ENCODE measurements around the gene NDUFC2. TPM values are rescaled to one million over a fixed set of nuclear protein-coding genes. Genes with fewer than 3 reads are reported as not detected.

Gene NDUFC2
- total and polyA plus RNA-seq, 2 experiments from 2014 or later = 122 to 711 TPM

DNA sequence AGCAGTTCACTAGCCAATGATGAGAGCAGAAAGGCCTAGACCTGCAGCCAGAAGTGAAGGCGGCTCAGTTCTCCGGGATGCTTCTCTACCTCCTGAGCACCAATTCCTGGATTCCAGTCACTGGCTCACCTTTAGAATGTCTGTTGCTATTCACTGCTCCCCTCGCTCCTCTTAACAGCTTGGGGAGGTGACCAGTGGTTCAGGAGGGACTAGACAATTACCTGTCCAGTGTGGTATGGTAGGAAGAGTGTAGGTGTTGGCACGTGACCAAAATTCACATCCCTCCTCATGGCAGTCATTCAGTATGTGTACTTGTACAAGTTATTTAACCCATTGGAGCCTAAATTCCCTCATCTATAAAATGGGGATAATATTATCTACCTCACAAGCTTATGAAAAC is 12.0 kb downstream of the NDUFC2 start:
- no peak overlapping the region for H2AFZ ChIP-seq
- H3K9me2 ChIP-seq (ENCODE audit: insufficient read depth) = no peaks in the 10 kb centered on the region
- no peaks in the 10 kb centered on the region for H3K4me1 Mint-ChIP-seq
- no peaks in the 10 kb centered on the region for H3K9me3 Mint-ChIP-seq
- no peak overlapping the region for H3K27ac ChIP-seq (ENCODE audit: low read depth)
- no peaks in the 10 kb centered on the region for H3K4me1 ChIP-seq (ENCODE audit: insufficient read depth)
- ATAC-seq (no peak), DNase-seq (ENCODE audit: low spot score) (no peak)
- H3K36me3 ChIP-seq (ENCODE audit: insufficient read depth) = peaks cover 7% of the 10 kb centered on the region; the same call in 1 of the 2 replicates
- no peak overlapping the region for H3K27ac Mint-ChIP-seq
- H3K27me3 ChIP-seq (ENCODE audit: insufficient read depth) = no peaks in the 10 kb centered on the region
- H3K4me3 Mint-ChIP-seq = no peak overlapping the region
- no peak overlapping the region for H3K4me2 ChIP-seq
- H3K36me3 Mint-ChIP-seq (ENCODE audit: low read depth) = peaks cover 37% of the 10 kb centered on the region
- TF ChIP-seq CREB1 (CRISPR knock-in tag; IDR thresholded peaks at IDR 0.05; ENCODE audit: low read depth) = no peak
- TF ChIP-seq, protein P1, sequence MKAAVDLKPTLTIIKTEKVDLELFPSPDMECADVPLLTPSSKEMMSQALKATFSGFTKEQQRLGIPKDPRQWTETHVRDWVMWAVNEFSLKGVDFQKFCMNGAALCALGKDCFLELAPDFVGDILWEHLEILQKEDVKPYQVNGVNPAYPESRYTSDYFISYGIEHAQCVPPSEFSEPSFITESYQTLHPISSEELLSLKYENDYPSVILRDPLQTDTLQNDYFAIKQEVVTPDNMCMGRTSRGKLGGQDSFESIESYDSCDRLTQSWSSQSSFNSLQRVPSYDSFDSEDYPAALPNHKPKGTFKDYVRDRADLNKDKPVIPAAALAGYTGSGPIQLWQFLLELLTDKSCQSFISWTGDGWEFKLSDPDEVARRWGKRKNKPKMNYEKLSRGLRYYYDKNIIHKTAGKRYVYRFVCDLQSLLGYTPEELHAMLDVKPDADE (IDR thresholded peaks at IDR 0.05) = no peak
- TF ChIP-seq EZH2phosphoT487 (IDR thresholded peaks at IDR 0.05; ENCODE audit: unreplicated experiment) = no peak
- TF ChIP-seq, protein P2, sequence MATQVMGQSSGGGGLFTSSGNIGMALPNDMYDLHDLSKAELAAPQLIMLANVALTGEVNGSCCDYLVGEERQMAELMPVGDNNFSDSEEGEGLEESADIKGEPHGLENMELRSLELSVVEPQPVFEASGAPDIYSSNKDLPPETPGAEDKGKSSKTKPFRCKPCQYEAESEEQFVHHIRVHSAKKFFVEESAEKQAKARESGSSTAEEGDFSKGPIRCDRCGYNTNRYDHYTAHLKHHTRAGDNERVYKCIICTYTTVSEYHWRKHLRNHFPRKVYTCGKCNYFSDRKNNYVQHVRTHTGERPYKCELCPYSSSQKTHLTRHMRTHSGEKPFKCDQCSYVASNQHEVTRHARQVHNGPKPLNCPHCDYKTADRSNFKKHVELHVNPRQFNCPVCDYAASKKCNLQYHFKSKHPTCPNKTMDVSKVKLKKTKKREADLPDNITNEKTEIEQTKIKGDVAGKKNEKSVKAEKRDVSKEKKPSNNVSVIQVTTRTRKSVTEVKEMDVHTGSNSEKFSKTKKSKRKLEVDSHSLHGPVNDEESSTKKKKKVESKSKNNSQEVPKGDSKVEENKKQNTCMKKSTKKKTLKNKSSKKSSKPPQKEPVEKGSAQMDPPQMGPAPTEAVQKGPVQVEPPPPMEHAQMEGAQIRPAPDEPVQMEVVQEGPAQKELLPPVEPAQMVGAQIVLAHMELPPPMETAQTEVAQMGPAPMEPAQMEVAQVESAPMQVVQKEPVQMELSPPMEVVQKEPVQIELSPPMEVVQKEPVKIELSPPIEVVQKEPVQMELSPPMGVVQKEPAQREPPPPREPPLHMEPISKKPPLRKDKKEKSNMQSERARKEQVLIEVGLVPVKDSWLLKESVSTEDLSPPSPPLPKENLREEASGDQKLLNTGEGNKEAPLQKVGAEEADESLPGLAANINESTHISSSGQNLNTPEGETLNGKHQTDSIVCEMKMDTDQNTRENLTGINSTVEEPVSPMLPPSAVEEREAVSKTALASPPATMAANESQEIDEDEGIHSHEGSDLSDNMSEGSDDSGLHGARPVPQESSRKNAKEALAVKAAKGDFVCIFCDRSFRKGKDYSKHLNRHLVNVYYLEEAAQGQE (IDR thresholded peaks at IDR 0.05; ENCODE audit: unreplicated experiment) = no peak
- TF ChIP-seq ZNF331 (CRISPR knock-in tag; IDR thresholded peaks at IDR 0.05; ENCODE audit: low read depth) = no peak
- TF ChIP-seq, protein P3, sequence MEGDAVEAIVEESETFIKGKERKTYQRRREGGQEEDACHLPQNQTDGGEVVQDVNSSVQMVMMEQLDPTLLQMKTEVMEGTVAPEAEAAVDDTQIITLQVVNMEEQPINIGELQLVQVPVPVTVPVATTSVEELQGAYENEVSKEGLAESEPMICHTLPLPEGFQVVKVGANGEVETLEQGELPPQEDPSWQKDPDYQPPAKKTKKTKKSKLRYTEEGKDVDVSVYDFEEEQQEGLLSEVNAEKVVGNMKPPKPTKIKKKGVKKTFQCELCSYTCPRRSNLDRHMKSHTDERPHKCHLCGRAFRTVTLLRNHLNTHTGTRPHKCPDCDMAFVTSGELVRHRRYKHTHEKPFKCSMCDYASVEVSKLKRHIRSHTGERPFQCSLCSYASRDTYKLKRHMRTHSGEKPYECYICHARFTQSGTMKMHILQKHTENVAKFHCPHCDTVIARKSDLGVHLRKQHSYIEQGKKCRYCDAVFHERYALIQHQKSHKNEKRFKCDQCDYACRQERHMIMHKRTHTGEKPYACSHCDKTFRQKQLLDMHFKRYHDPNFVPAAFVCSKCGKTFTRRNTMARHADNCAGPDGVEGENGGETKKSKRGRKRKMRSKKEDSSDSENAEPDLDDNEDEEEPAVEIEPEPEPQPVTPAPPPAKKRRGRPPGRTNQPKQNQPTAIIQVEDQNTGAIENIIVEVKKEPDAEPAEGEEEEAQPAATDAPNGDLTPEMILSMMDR (conservative IDR thresholded peaks at IDR 0.05; ENCODE audit: low read depth in 2 of 2) = no peak
- TF ChIP-seq JUNB (IDR thresholded peaks at IDR 0.05; ENCODE audit: unreplicated experiment) = no peak
- TF ChIP-seq EZH2 (IDR thresholded peaks at IDR 0.05; ENCODE audit: low read depth, unreplicated experiment) = no peak
- TF ChIP-seq NANOG (IDR thresholded peaks at IDR 0.05; ENCODE audit: borderline replicate concordance) = no peak
- TF ChIP-seq, protein P4, sequence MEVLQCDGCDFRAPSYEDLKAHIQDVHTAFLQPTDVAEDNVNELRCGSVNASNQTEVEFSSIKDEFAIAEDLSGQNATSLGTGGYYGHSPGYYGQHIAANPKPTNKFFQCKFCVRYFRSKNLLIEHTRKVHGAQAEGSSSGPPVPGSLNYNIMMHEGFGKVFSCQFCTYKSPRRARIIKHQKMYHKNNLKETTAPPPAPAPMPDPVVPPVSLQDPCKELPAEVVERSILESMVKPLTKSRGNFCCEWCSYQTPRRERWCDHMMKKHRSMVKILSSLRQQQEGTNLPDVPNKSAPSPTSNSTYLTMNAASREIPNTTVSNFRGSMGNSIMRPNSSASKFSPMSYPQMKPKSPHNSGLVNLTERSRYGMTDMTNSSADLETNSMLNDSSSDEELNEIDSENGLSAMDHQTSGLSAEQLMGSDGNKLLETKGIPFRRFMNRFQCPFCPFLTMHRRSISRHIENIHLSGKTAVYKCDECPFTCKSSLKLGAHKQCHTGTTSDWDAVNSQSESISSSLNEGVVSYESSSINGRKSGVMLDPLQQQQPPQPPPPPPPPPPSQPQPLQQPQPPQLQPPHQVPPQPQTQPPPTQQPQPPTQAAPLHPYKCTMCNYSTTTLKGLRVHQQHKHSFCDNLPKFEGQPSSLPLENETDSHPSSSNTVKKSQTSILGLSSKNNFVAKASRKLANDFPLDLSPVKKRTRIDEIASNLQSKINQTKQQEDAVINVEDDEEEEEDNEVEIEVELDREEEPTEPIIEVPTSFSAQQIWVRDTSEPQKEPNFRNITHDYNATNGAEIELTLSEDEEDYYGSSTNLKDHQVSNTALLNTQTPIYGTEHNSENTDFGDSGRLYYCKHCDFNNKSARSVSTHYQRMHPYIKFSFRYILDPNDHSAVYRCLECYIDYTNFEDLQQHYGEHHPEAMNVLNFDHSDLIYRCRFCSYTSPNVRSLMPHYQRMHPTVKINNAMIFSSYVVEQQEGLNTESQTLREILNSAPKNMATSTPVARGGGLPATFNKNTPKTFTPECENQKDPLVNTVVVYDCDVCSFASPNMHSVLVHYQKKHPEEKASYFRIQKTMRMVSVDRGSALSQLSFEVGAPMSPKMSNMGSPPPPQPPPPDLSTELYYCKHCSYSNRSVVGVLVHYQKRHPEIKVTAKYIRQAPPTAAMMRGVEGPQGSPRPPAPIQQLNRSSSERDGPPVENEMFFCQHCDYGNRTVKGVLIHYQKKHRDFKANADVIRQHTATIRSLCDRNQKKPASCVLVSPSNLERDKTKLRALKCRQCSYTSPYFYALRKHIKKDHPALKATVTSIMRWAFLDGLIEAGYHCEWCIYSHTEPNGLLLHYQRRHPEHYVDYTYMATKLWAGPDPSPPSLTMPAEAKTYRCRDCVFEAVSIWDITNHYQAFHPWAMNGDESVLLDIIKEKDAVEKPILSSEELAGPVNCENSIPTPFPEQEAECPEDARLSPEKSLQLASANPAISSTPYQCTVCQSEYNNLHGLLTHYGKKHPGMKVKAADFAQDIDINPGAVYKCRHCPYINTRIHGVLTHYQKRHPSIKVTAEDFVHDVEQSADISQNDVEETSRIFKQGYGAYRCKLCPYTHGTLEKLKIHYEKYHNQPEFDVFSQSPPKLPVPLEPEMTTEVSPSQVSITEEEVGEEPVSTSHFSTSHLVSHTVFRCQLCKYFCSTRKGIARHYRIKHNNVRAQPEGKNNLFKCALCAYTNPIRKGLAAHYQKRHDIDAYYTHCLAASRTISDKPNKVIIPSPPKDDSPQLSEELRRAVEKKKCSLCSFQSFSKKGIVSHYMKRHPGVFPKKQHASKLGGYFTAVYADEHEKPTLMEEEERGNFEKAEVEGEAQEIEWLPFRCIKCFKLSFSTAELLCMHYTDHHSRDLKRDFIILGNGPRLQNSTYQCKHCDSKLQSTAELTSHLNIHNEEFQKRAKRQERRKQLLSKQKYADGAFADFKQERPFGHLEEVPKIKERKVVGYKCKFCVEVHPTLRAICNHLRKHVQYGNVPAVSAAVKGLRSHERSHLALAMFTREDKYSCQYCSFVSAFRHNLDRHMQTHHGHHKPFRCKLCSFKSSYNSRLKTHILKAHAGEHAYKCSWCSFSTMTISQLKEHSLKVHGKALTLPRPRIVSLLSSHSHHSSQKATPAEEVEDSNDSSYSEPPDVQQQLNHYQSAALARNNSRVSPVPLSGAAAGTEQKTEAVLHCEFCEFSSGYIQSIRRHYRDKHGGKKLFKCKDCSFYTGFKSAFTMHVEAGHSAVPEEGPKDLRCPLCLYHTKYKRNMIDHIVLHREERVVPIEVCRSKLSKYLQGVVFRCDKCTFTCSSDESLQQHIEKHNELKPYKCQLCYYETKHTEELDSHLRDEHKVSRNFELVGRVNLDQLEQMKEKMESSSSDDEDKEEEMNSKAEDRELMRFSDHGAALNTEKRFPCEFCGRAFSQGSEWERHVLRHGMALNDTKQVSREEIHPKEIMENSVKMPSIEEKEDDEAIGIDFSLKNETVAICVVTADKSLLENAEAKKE (CRISPR knock-in tag; IDR thresholded peaks at IDR 0.05) = no peak
- no peak for TF ChIP-seq POLR2AphosphoS5 (IDR thresholded peaks at IDR 0.05; ENCODE audit: low read depth)
- no peak for TF ChIP-seq ZNF114 (CRISPR knock-in tag; IDR thresholded peaks at IDR 0.05)
- no peaks in the 10 kb centered on the region; the same call in 1 of the 2 replicates for H3F3A ChIP-seq (replicated peaks; ENCODE audit: low read depth)
- no peaks in the 10 kb centered on the region; the same call in 1 of the 2 replicates for H3K79me2 ChIP-seq (replicated peaks; ENCODE audit: insufficient read depth)
- H3K4me3 ChIP-seq = no peak overlapping the region
- no peaks in the 10 kb centered on the region for H3K27me3 Mint-ChIP-seq (ENCODE audit: insufficient read depth, low read depth, poor library complexity)
- peaks cover 4% of the 10 kb centered on the region for H4K20me1 ChIP-seq (replicated peaks; ENCODE audit: insufficient read depth)
